ENCODE measurements around the gene ARID1A.

ARID1A gene

DNA sequence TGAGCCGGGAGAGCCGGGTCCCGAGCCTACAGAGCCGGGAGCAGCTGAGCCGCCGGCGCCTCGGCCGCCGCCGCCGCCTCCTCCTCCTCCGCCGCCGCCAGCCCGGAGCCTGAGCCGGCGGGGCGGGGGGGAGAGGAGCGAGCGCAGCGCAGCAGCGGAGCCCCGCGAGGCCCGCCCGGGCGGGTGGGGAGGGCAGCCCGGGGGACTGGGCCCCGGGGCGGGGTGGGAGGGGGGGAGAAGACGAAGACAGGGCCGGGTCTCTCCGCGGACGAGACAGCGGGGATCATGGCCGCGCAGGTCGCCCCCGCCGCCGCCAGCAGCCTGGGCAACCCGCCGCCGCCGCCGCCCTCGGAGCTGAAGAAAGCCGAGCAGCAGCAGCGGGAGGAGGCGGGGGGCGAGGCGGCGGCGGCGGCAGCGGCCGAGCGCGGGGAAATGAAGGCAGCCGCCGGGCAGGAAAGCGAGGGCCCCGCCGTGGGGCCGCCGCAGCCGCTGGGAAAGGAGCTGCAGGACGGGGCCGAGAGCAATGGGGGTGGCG lies 371 bp downstream of the ARID1A start:
- Histone ChIP-seq H3K36me3 (replicated peaks; ENCODE audit: low read depth, low read length) (peaks cover 16% of the 10 kb centered on the region), H3K4me2 (ENCODE audit: low read length) (peak overlapping the region; percentile 93), H2AFZ (ENCODE audit: low read depth, low read length) (no peak overlapping the region), H3K27ac (ENCODE audit: low read length) (peak overlapping the region; percentile 79), H3K9ac (ENCODE audit: low read length) (peak overlapping the region; percentile 95), H3K27me3 (ENCODE audit: low read depth, low read length) (no peaks in the 10 kb centered on the region), H3K79me2 (ENCODE audit: low read length) (peaks cover 50% of the 10 kb centered on the region), H4K20me1 (ENCODE audit: insufficient read depth, low read length) (peaks cover 33% of the 10 kb centered on the region), H3K4me1 (ENCODE audit: low read length) (peaks cover 57% of the 10 kb centered on the region), H3K9me3 (ENCODE audit: insufficient read depth, low read length) (no peaks in the 10 kb centered on the region), H3K4me3 (ENCODE audit: low read length) (peak overlapping the region; percentile 91)
- TF ChIP-seq EZH2phosphoT487 (IDR thresholded peaks at IDR 0.05; ENCODE audit: low read depth): no peak
- TF ChIP-seq CTCF (IDR thresholded peaks at IDR 0.05; ENCODE audit: low read depth, low read length): no peak

DNA sequence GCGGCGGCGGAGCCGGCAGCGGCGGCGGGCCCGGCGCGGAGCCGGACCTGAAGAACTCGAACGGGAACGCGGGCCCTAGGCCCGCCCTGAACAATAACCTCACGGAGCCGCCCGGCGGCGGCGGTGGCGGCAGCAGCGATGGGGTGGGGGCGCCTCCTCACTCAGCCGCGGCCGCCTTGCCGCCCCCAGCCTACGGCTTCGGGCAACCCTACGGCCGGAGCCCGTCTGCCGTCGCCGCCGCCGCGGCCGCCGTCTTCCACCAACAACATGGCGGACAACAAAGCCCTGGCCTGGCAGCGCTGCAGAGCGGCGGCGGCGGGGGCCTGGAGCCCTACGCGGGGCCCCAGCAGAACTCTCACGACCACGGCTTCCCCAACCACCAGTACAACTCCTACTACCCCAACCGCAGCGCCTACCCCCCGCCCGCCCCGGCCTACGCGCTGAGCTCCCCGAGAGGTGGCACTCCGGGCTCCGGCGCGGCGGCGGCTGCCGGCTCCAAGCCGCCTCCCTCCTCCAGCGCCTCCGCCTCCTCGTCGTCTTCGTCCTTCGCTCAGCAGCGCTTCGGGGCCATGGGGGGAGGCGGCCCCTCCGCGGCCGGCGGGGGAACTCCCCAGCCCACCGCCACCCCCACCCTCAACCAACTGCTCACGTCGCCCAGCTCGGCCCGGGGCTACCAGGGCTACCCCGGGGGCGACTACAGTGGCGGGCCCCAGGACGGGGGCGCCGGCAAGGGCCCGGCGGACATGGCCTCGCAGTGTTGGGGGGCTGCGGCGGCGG lies 1.0 kb downstream of the ARID1A start:
- H3K4me1 ChIP-seq (ENCODE audit: low read length): peaks cover 62% of the 10 kb centered on the region
- H2AFZ ChIP-seq (ENCODE audit: low read depth, low read length): no peak overlapping the region
- peaks cover 40% of the 10 kb centered on the region for H4K20me1 ChIP-seq (ENCODE audit: insufficient read depth, low read length)
- TF ChIP-seq CTCF (IDR thresholded peaks at IDR 0.05; ENCODE audit: low read depth, low read length) (no peak), EZH2phosphoT487 (IDR thresholded peaks at IDR 0.05; ENCODE audit: low read depth) (no peak)
- no peaks in the 10 kb centered on the region for H3K27me3 ChIP-seq (ENCODE audit: low read depth, low read length)
- H3K9ac ChIP-seq (ENCODE audit: low read length): peak overlapping the region; percentile 95
- no peaks in the 10 kb centered on the region for H3K9me3 ChIP-seq (ENCODE audit: insufficient read depth, low read length)
- peak overlapping the region; percentile 79 for H3K27ac ChIP-seq (ENCODE audit: low read length)
- peak overlapping the region; percentile 93 for H3K4me2 ChIP-seq (ENCODE audit: low read length)
- peaks cover 22% of the 10 kb centered on the region for H3K36me3 ChIP-seq (replicated peaks; ENCODE audit: low read depth, low read length)
- peak overlapping the region; percentile 91 for H3K4me3 ChIP-seq (ENCODE audit: low read length)
- H3K79me2 ChIP-seq (ENCODE audit: low read length): peaks cover 57% of the 10 kb centered on the region

- Histone ChIP-seq H4K20me1 (ENCODE audit: insufficient read depth, low read length) (peaks cover 47% of the 10 kb centered on the region), H3K9me3 (ENCODE audit: insufficient read depth, low read length) (no peaks in the 10 kb centered on the region), H3K27me3 (ENCODE audit: low read depth, low read length) (no peaks in the 10 kb centered on the region), H3K4me1 (ENCODE audit: low read length) (peaks cover 60% of the 10 kb centered on the region), H3K4me3 (ENCODE audit: low read length) (peak overlapping the region; percentile 91), H2AFZ (ENCODE audit: low read depth, low read length) (no peak overlapping the region), H3K9ac (ENCODE audit: low read length) (peak overlapping the region; percentile 95), H3K79me2 (ENCODE audit: low read length) (peaks cover 63% of the 10 kb centered on the region), H3K27ac (ENCODE audit: low read length) (peak overlapping the region; percentile 79), H3K4me2 (ENCODE audit: low read length) (peak overlapping the region; percentile 93), H3K36me3 (replicated peaks; ENCODE audit: low read depth, low read length) (peaks cover 23% of the 10 kb centered on the region)
- TF ChIP-seq EZH2phosphoT487 (IDR thresholded peaks at IDR 0.05; ENCODE audit: low read depth): no peak
- no peak for TF ChIP-seq CTCF (IDR thresholded peaks at IDR 0.05; ENCODE audit: low read depth, low read length)
These were observed 1.7 kb downstream of the ARID1A start for GRCh38 chr1:26697431-26697977.

Measured in OCI-LY3 (cell line).